Spleen (tissue), 7 donors: ENCODE data around the gene VSIG8.

Source experiments
- CTCF ChIP-seq, 11 experiments: fragments of 200-600 bp in 7 of 11; fragments of 450-650 bp in 4 of 11; sonication (generic) in 4 of 11; IDR thresholded peaks in 8 of 11; conservative IDR thresholded peaks in 3 of 11; 1 replicate in 7 of 11; 2 replicates in 4 of 11; pipeline versions ENCODE4 v1.4.0 to v1.8.0; 2016 to 2021; ENCODE audit warnings: antibody characterized with exemption in 11 of 11, inconsistent platforms in 4 of 11, mild to moderate bottlenecking in 1 of 11
- POLR2A ChIP-seq, 3 donors: fragments of 450-650 bp; IDR thresholded peaks; one replicate each; pipeline ENCODE4 v1.5.1; 2017; ENCODE audit warnings: antibody characterized with exemption in 3 of 3, mild to moderate bottlenecking in 1 of 3
- POLR2AphosphoS5 ChIP-seq, 3 donors: sonication (generic); formaldehyde crosslinking; IDR thresholded peaks; one replicate each; pipeline ENCODE4 v1.5.1; 2017; ENCODE audit warnings: antibody characterized with exemption in 3 of 3
- donor health status: DM: no; HTN: no; CAD: no; lungs with moderate emphysema.
- donor health status: DM: no; HTN: no; CAD: no.
- donor health status: DM: no; HTN: no; CAD: no.

DNA sequence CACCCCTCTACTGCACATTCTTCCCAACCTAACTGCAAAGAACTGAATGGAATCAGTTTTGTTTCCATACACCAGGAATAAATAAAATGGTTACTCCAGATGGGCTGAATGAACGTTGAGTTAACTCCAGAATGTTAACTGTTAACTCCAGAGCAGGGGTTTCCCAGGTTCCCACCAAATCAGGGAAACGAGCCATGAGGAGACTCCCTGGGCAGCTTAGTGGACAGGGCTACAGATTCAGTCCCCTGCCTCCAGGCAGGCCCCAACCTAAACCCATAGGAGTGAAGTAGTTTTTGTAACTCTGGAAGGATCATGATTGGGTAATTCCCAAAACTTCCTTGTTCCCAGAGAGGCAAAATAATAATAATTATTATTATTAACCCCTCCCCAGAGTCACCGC lies 14.1 kb downstream of the VSIG8 start:
- no peak for TF ChIP-seq POLR2A (IDR thresholded peaks at IDR 0.05)
- no peak for TF ChIP-seq CTCF (IDR thresholded peaks at IDR 0.05 in 8 of 11, conservative IDR thresholded peaks at IDR 0.05 in 3 of 11)
- TF ChIP-seq POLR2AphosphoS5 (IDR thresholded peaks at IDR 0.05), result no peak
